ENCODE measurements around the gene ZFYVE16.

DNA sequence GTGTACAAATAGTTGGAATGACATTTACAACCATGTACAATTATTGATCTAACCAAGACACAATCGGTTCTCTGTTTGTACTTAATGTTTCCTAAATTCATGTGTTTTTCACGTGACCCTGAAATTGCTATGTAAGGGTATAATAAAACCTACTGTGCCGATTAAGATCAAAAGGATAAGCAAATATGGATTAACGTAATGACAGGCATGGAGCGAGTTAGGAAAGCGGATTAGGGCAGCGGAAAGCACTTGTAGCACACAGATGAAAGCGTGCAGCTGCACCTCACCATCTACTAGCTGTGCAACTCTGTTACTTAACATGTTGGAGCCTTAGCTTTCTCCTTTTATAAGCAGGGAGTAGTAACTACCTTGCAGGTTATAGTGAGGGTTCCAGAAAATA is 38.3 kb upstream of the ZFYVE16 start:
- no peak for TF ChIP-seq GATA2 (IDR thresholded peaks at IDR 0.05; ENCODE audit: low read depth, low read length)
- no peak for TF ChIP-seq GATA3 (IDR thresholded peaks at IDR 0.05; ENCODE audit: low read depth, low read length)
